H9 (cell line): ENCODE measurements around the gene TRIM28. TPM values are rescaled to one million over a fixed set of nuclear protein-coding genes. Genes with fewer than 3 reads are reported as not detected.

ENCODE experiments used
- DNase-seq: peaks from one replicate; pipeline ENCODE4 v3.0.0-alpha.2; 2017
- H2AFZ ChIP-seq: one replicate; pipeline ENCODE4 v1.6.1; 2013; ENCODE audit warnings: mild to moderate bottlenecking, low read length, control low read depth, moderate library complexity
- H2AK5ac ChIP-seq: 2 replicates; pipeline ENCODE4 v1.6.1; 2013; ENCODE audit warnings: low read length, control low read depth, mixed read lengths; ENCODE audit not compliant: insufficient read length
- H2BK120ac ChIP-seq: one replicate; pipeline ENCODE4 v1.6.1; 2013; ENCODE audit warnings: low read depth, mild to moderate bottlenecking, low read length, control low read depth, inconsistent platforms; ENCODE audit not compliant: poor library complexity, severe bottlenecking
- H2BK12ac ChIP-seq: 2 replicates; pipeline ENCODE4 v1.6.1; 2013; ENCODE audit warnings: low read length, control low read depth, mixed read lengths, low read depth; ENCODE audit not compliant: insufficient read length
- H2BK15ac ChIP-seq: 2 replicates; pipeline ENCODE4 v1.6.1; 2013; ENCODE audit warnings: low read depth, low read length, control low read depth
- H2BK20ac ChIP-seq: one replicate; pipeline ENCODE4 v1.6.1; 2013; ENCODE audit warnings: low read depth, mild to moderate bottlenecking, low read length, control low read depth, inconsistent platforms; ENCODE audit not compliant: poor library complexity, severe bottlenecking
- H2BK5ac ChIP-seq: 2 replicates; pipeline ENCODE4 v1.6.1; 2013; ENCODE audit warnings: low read length, control low read depth, mixed read lengths; ENCODE audit not compliant: insufficient read length
- H3K14ac ChIP-seq: 2 replicates; pipeline ENCODE4 v1.6.1; 2013; ENCODE audit warnings: low read length, control low read depth; ENCODE audit not compliant: insufficient read depth
- H3K18ac ChIP-seq: 2 replicates; pipeline ENCODE4 v1.6.1; 2013; ENCODE audit warnings: low read depth, mild to moderate bottlenecking, mixed read lengths, low read length, control low read depth; ENCODE audit not compliant: insufficient read length
- H3K23ac ChIP-seq: 2 replicates; pipeline ENCODE4 v1.6.1; 2013; ENCODE audit warnings: low read length, control low read depth, mixed read lengths, low read depth; ENCODE audit not compliant: insufficient read length
- H3K23me2 ChIP-seq: 2 replicates; pipeline ENCODE4 v1.6.1; 2013; ENCODE audit warnings: low read depth, mild to moderate bottlenecking, mixed read lengths, low read length, control low read depth; ENCODE audit not compliant: insufficient read length, poor library complexity, severe bottlenecking
- H3K27ac ChIP-seq: 2 replicates; pipeline ENCODE4 v1.5.1; 2013; ENCODE audit warnings: low read length, control low read depth, mixed read lengths, low read depth; ENCODE audit not compliant: insufficient read length
- H3K27me3 ChIP-seq: 2 replicates; pipeline ENCODE4 v1.6.1; 2013; ENCODE audit warnings: low read length, control low read depth, inconsistent platforms; ENCODE audit not compliant: insufficient read depth
- H3K4ac ChIP-seq: 2 replicates; pipeline ENCODE4 v1.6.1; 2013; ENCODE audit warnings: low read depth, mild to moderate bottlenecking, control low read depth, inconsistent platforms, low read length, moderate library complexity
- H3K4me1 ChIP-seq: 2 replicates; pipeline ENCODE4 v1.6.1; 2013; ENCODE audit warnings: low read length, control low read depth, inconsistent platforms; ENCODE audit not compliant: insufficient read depth
- H3K4me2 ChIP-seq: 2 replicates; pipeline ENCODE4 v1.6.1; 2013; ENCODE audit warnings: low read length, control low read depth, mixed read lengths; ENCODE audit not compliant: insufficient read length, insufficient read depth
- H3K56ac ChIP-seq: 2 replicates; pipeline ENCODE4 v1.6.1; 2013; ENCODE audit warnings: low read depth, mild to moderate bottlenecking, mixed read lengths, low read length, control low read depth; ENCODE audit not compliant: insufficient read length
- H3K79me1 ChIP-seq: 2 replicates; pipeline ENCODE4 v1.6.1; 2013; ENCODE audit warnings: low read depth, mild to moderate bottlenecking, moderate library complexity, low read length, control low read depth, inconsistent platforms; ENCODE audit not compliant: insufficient read depth, poor library complexity, severe bottlenecking
- H3K79me2 ChIP-seq: 2 replicates; pipeline ENCODE4 v1.6.1; 2013; ENCODE audit warnings: low read length, control low read depth, inconsistent platforms; ENCODE audit not compliant: insufficient read depth
- H3K9ac ChIP-seq: 2 replicates; pipeline ENCODE4 v1.6.1; 2013; ENCODE audit warnings: low read length, control low read depth, mixed read lengths; ENCODE audit not compliant: insufficient read length; ENCODE audit errors: extremely low read depth
- H3K9me3 ChIP-seq: one replicate; pipeline ENCODE4 v1.6.1; 2013; ENCODE audit warnings: low read depth, low read length, inconsistent platforms; ENCODE audit not compliant: control insufficient read depth
- H3T11ph ChIP-seq: one replicate; pipeline ENCODE4 v1.6.1; 2013; ENCODE audit warnings: mild to moderate bottlenecking, low read length, control low read depth, inconsistent platforms
- H4K20me1 ChIP-seq: one replicate; pipeline ENCODE4 v1.6.1; 2013; ENCODE audit not compliant: control insufficient read depth, insufficient read length, insufficient read depth
- H4K5ac ChIP-seq: 2 replicates; pipeline ENCODE4 v1.6.1; 2013; ENCODE audit warnings: low read depth, mild to moderate bottlenecking, mixed read lengths, low read length, control low read depth; ENCODE audit not compliant: insufficient read length
- H4K8ac ChIP-seq: replicated peaks from 2 replicates; pipeline ENCODE4 v1.6.1; 2013; ENCODE audit warnings: low read length, control low read depth, mixed read lengths, low read depth; ENCODE audit not compliant: insufficient read length
- H4K91ac ChIP-seq: 2 replicates; pipeline ENCODE4 v1.6.1; 2013; ENCODE audit warnings: low read depth, mild to moderate bottlenecking, moderate library complexity, mixed read lengths, low read length, control low read depth; ENCODE audit not compliant: insufficient read length
- H3K27ac Mint-ChIP-seq, 3 experiments: 2 replicates in 2 of 3; 3 replicates in 1 of 3; pipeline ENCODE4 v1.8.0; 2020 to 2021; ENCODE audit warnings: mixed read lengths in 3 of 3, mild to moderate bottlenecking in 1 of 3, moderate library complexity in 1 of 3
- H3K27me3 Mint-ChIP-seq: 2 replicates; pipeline ENCODE4 v1.8.0; 2021; ENCODE audit warnings: low read depth, mild to moderate bottlenecking, moderate library complexity, mixed read lengths
- H3K36me3 Mint-ChIP-seq, 3 experiments: 2 replicates in 2 of 3; 3 replicates in 1 of 3; pipeline ENCODE4 v1.8.0; 2020 to 2021; ENCODE audit warnings: low read depth in 3 of 3, mixed read lengths in 3 of 3; ENCODE audit not compliant: insufficient read depth in 1 of 3
- H3K4me1 Mint-ChIP-seq, 2 experiments: 2 replicates each; pipeline ENCODE4 v1.8.0; 2020; ENCODE audit warnings: mixed read lengths in 2 of 2
- H3K4me3 Mint-ChIP-seq, 2 experiments: 2 replicates in 1 of 2; 3 replicates in 1 of 2; pipeline ENCODE4 v1.8.0; 2020 to 2021; ENCODE audit warnings: mild to moderate bottlenecking in 2 of 2, mixed read lengths in 2 of 2, moderate library complexity in 1 of 2
- H3K9me3 Mint-ChIP-seq, 2 experiments: 2 replicates in 1 of 2; 3 replicates in 1 of 2; pipeline ENCODE4 v1.8.0; 2020; ENCODE audit warnings: mild to moderate bottlenecking in 2 of 2, mixed read lengths in 2 of 2, moderate library complexity in 1 of 2
- WGBS: extraction: QIAGEN DNeasy Blood & Tissue Kit; methylation state at CpG from one replicate; pipeline ENCODE4 v1.1.7; 2013; ENCODE audit warnings: missing lambda C conversion rate, low lambda C conversion rate, mixed read lengths; ENCODE audit not compliant: insufficient read length; ENCODE audit errors: extremely low coverage; 5-methylcytosine and 5-hydroxymethylcytosine counted together
- total RNA-seq: library from RNA; stranded (reverse); gene quantifications from 2 replicates; pipeline ENCODE4 v1.2.1, GENCODE V29; 2021
- TF ChIP-seq, protein P1 (sequence below): fragments of 200-600 bp; sonication (generic); conservative IDR thresholded peaks from 3 replicates; pipeline ENCODE4 v1.8.0; 2021; ENCODE audit warnings: antibody characterized with exemption, mild to moderate bottlenecking

TRIM28 gene
- total RNA-seq, 1 experiment from 2014 or later: 1,084 TPM

GRCh38 chr19:58536852-58537798 is 6.7 kb upstream of the TRIM28 start:
- Histone ChIP-seq H3K27ac (no peak overlapping the region), H2BK5ac (no peak overlapping the region), H4K20me1 (no peaks in the 10 kb centered on the region), H3K4ac (no peak overlapping the region), H3K9ac (no peak overlapping the region), H2BK15ac (no peak overlapping the region), H2AK5ac (no peak overlapping the region), H3T11ph (no peak overlapping the region), H3K56ac (no peak overlapping the region), H3K4me2 (no peak overlapping the region), H3K18ac (peak overlapping the region; percentile 1), H3K14ac (no peak overlapping the region), H3K4me1 (no peaks in the 10 kb centered on the region; the same call in 1 of the 2 replicates), H3K27me3 (no peaks in the 10 kb centered on the region; the same call in 1 of the 2 replicates), H3K9me3 (no peaks in the 10 kb centered on the region), H2BK12ac (no peak overlapping the region), H4K8ac (no peak overlapping the region), H4K91ac (no peak overlapping the region), H3K23ac (no peak overlapping the region), H4K5ac (no peak overlapping the region), H3K23me2 (peaks cover 2% of the 10 kb centered on the region), H3K79me2 (no peaks in the 10 kb centered on the region), H3K79me1 (no peaks in the 10 kb centered on the region), H2AFZ (no peak overlapping the region), H2BK120ac (no peak overlapping the region), H2BK20ac (no peak overlapping the region)
- peaks cover 28% of the 10 kb centered on the region for H3K27me3 Mint-ChIP-seq
- no CpG with 5 or more reads among the region's 8 CpGs for WGBS
- H3K36me3 Mint-ChIP-seq: no peaks in the 10 kb centered on the region
- peak overlapping the region in 1 of 2 experiments; percentile 76; a peak in 2 of 5 replicates for H3K4me3 Mint-ChIP-seq
- no peaks in the 10 kb centered on the region for H3K9me3 Mint-ChIP-seq
- TF ChIP-seq, protein P1, sequence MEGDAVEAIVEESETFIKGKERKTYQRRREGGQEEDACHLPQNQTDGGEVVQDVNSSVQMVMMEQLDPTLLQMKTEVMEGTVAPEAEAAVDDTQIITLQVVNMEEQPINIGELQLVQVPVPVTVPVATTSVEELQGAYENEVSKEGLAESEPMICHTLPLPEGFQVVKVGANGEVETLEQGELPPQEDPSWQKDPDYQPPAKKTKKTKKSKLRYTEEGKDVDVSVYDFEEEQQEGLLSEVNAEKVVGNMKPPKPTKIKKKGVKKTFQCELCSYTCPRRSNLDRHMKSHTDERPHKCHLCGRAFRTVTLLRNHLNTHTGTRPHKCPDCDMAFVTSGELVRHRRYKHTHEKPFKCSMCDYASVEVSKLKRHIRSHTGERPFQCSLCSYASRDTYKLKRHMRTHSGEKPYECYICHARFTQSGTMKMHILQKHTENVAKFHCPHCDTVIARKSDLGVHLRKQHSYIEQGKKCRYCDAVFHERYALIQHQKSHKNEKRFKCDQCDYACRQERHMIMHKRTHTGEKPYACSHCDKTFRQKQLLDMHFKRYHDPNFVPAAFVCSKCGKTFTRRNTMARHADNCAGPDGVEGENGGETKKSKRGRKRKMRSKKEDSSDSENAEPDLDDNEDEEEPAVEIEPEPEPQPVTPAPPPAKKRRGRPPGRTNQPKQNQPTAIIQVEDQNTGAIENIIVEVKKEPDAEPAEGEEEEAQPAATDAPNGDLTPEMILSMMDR: no peak
- H3K27ac Mint-ChIP-seq: peak overlapping the region in 2 of 3 experiments; percentile 99 to 100; a peak in 1 of 7 replicates
- no peak for DNase-seq
- H3K4me1 Mint-ChIP-seq: peaks cover 3 to 9% of the 10 kb centered on the region in 2 experiments
